ENCODE results near the gene SERTAD4. TPM values are rescaled to one million over a fixed set of nuclear protein-coding genes. Genes with fewer than 3 reads are reported as not detected.

Gene SERTAD4
- total RNA-seq, 1 donor from 2014 or later = 47.2 TPM

- peaks cover 27% of the 10 kb centered on the region for H3K36me3 Mint-ChIP-seq (ENCODE audit: unreplicated experiment)
- peak overlapping the region; percentile 98 for H3K27ac Mint-ChIP-seq (ENCODE audit: unreplicated experiment)
- peaks cover 79% of the 10 kb centered on the region for H3K4me1 Mint-ChIP-seq (ENCODE audit: unreplicated experiment)
- peak overlapping the region; percentile 80 for H3K4me3 Mint-ChIP-seq (ENCODE audit: unreplicated experiment)
- H3K9me3 Mint-ChIP-seq (ENCODE audit: unreplicated experiment) = no peaks in the 10 kb centered on the region
- no peak for TF ChIP-seq CTCF (IDR thresholded peaks at IDR 0.05)
- H3K27me3 Mint-ChIP-seq (ENCODE audit: unreplicated experiment) = no peaks in the 10 kb centered on the region
- no peak for DNase-seq (ENCODE audit: extremely low spot score, unreplicated experiment)
These were observed 5.4 kb downstream of the SERTAD4 start for GRCh38 chr1:210237981-210238380.

GRCh38 chr1:210239349-210240111 lies 6.9 kb downstream of the SERTAD4 start:
- H3K4me3 Mint-ChIP-seq (ENCODE audit: unreplicated experiment) = peak overlapping the region; percentile 64

GRCh38 chr1:210241121-210241520 lies 8.5 kb downstream of the SERTAD4 start:
- TF ChIP-seq CTCF (IDR thresholded peaks at IDR 0.05) = no peak
- no peaks in the 10 kb centered on the region for H3K9me3 Mint-ChIP-seq (ENCODE audit: unreplicated experiment)
- peaks cover 35% of the 10 kb centered on the region for H3K36me3 Mint-ChIP-seq (ENCODE audit: unreplicated experiment)
- no peak for DNase-seq (ENCODE audit: extremely low spot score, unreplicated experiment)
- peak overlapping the region; percentile 30 for H3K4me3 Mint-ChIP-seq (ENCODE audit: unreplicated experiment)
- no peak overlapping the region for H3K27ac Mint-ChIP-seq (ENCODE audit: unreplicated experiment)
- no peaks in the 10 kb centered on the region for H3K27me3 Mint-ChIP-seq (ENCODE audit: unreplicated experiment)
- H3K4me1 Mint-ChIP-seq (ENCODE audit: unreplicated experiment) = peaks cover 81% of the 10 kb centered on the region

More at GRCh38 chr1:210239349-210240111, 6.9 kb downstream of the SERTAD4 start:
- Mint-ChIP-seq H3K4me1 (ENCODE audit: unreplicated experiment) (peaks cover 83% of the 10 kb centered on the region), H3K36me3 (ENCODE audit: unreplicated experiment) (peaks cover 31% of the 10 kb centered on the region), H3K27me3 (ENCODE audit: unreplicated experiment) (no peaks in the 10 kb centered on the region), H3K9me3 (ENCODE audit: unreplicated experiment) (no peaks in the 10 kb centered on the region), H3K27ac (ENCODE audit: unreplicated experiment) (peak overlapping the region; percentile 86)
- no peak for DNase-seq (ENCODE audit: extremely low spot score, unreplicated experiment)
- peak; percentile 67 for TF ChIP-seq CTCF (IDR thresholded peaks at IDR 0.05)

GRCh38 chr1:210244746-210245367 lies 12.3 kb downstream of the SERTAD4 start:
- Mint-ChIP-seq H3K9me3 (ENCODE audit: unreplicated experiment) (no peaks in the 10 kb centered on the region), H3K27me3 (ENCODE audit: unreplicated experiment) (no peaks in the 10 kb centered on the region), H3K27ac (ENCODE audit: unreplicated experiment) (no peak overlapping the region), H3K36me3 (ENCODE audit: unreplicated experiment) (peaks cover 42% of the 10 kb centered on the region), H3K4me3 (ENCODE audit: unreplicated experiment) (no peak overlapping the region), H3K4me1 (ENCODE audit: unreplicated experiment) (peaks cover 63% of the 10 kb centered on the region)
- no peak for TF ChIP-seq CTCF (IDR thresholded peaks at IDR 0.05)
- no peak for DNase-seq (ENCODE audit: extremely low spot score, unreplicated experiment)

GRCh38 chr1:210246447-210246846 lies 13.9 kb downstream of the SERTAD4 start:
- H3K4me1 Mint-ChIP-seq (ENCODE audit: unreplicated experiment) = peaks cover 57% of the 10 kb centered on the region
- DNase-seq (ENCODE audit: extremely low spot score, unreplicated experiment) = no peak

More at GRCh38 chr1:210246447-210246846, 13.9 kb downstream of the SERTAD4 start:
- peaks cover 35% of the 10 kb centered on the region for H3K36me3 Mint-ChIP-seq (ENCODE audit: unreplicated experiment)
- TF ChIP-seq CTCF (IDR thresholded peaks at IDR 0.05) = no peak
- H3K27me3 Mint-ChIP-seq (ENCODE audit: unreplicated experiment) = no peaks in the 10 kb centered on the region
- no peaks in the 10 kb centered on the region for H3K9me3 Mint-ChIP-seq (ENCODE audit: unreplicated experiment)
- no peak overlapping the region for H3K4me3 Mint-ChIP-seq (ENCODE audit: unreplicated experiment)
- H3K27ac Mint-ChIP-seq (ENCODE audit: unreplicated experiment) = no peak overlapping the region

Data from osteocyte (in vitro differentiated cells).